ENCODE results near the gene VPS39.
A peak's percentile ranks its signal among the peaks of the same experiment; 100 is the strongest.

The VPS39 gene

DNA sequence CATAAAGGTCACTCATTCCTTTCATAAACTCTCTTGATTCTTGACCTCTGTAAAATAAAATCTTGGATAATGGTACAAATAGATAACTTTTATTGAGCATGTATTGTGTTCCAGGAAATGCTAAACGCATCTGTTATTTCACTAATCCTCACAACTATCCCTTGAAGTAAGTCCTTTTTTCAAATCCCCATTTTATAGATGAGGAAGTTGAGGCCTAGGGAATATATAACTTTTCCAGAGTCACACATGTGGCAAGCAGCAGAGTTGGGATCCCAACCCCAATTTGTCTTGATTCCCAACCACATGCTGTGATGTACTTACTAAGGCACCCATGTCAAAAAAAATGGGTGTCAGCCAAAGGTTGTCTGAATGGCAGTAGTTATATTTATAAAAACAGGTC is 6.3 kb downstream of the VPS39 start:
- H3K4me3 ChIP-seq (ENCODE audit: low read length), result no peak overlapping the region
- no peak for DNase-seq (ENCODE audit: low read depth)
- TF ChIP-seq CTCF (IDR thresholded peaks at IDR 0.05; ENCODE audit: insufficient read depth, low read depth, low read length, missing control alignments), result no peak

DNA sequence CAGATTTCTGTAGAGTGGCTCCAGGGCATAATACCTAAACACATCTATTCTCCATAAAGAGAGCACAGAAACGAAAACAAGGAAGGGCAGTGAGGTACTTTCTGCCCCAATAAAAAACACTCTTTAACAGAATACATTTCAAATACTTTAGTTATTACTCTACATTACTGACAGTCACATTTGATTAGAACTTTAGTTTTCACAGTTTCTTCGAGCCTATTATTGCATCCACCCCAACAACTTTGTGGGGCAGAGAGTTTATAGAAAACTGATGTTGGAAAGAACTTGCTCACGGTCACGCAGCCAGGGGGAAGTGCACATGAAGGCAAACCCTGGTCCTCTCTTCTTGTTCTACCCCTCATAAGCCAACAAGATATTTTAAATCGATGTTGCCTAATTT is 9.0 kb downstream of the VPS39 start:
- TF ChIP-seq CTCF (IDR thresholded peaks at IDR 0.05; ENCODE audit: insufficient read depth, low read depth, low read length, missing control alignments), result no peak
- no peak overlapping the region for H3K4me3 ChIP-seq (ENCODE audit: low read length)
- DNase-seq (ENCODE audit: low read depth), result no peak

GRCh38 chr15:42198516-42198915 is 9.6 kb downstream of the VPS39 start:
- no peak overlapping the region for H3K4me3 ChIP-seq (ENCODE audit: low read length)
- TF ChIP-seq CTCF (IDR thresholded peaks at IDR 0.05; ENCODE audit: insufficient read depth, low read depth, low read length, missing control alignments), result no peak
- no peak for DNase-seq (ENCODE audit: low read depth)

DNA sequence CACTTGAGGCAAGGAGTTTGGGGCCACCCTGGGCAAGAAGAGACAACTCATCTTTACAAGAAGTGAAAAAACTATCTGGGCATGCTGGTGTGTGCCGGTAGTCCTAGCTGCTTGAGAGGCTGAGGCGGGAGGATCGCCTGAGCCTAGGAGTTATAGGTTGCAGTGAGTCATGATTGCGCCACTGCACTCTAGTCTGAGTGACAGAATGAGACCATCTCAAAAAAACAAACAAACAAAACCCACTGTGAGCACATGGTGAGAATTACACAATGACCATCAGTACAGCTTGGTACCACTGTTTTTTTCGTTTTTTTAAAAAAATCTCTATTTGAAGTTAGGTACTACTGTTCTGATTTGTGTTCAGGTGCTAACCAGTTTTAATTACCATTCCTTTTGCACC is 13.6 kb downstream of the VPS39 start:
- no peak overlapping the region for H3K4me3 ChIP-seq (ENCODE audit: low read length)
- peak; percentile 92 for DNase-seq (ENCODE audit: low read depth)

DNA sequence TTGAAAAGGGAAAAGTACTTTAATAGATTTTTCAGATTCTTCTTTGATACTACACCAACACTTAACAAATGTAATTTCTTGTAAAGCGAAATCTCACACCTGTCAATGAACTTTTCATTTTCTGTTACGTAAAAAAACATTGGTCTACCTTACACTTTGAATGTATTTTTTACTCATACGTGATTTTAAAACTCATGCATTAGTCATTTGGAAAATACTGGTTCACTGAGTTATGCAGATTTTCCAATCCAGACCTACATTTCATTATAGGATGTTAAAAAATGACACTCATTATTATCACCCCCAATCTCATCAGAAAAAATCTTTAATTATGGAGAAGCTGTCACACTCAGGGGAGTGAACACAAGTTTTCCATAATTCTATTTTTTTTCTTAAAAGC is 14.7 kb downstream of the VPS39 start:
- no peak for TF ChIP-seq CTCF (IDR thresholded peaks at IDR 0.05; ENCODE audit: insufficient read depth, low read depth, low read length, missing control alignments)
- no peak overlapping the region for H3K4me3 ChIP-seq (ENCODE audit: low read length)
- no peak for DNase-seq (ENCODE audit: low read depth)

More for the DNA sequence above, 13.6 kb downstream of the VPS39 start:
- TF ChIP-seq CTCF (IDR thresholded peaks at IDR 0.05; ENCODE audit: insufficient read depth, low read depth, low read length, missing control alignments), result no peak

DNA sequence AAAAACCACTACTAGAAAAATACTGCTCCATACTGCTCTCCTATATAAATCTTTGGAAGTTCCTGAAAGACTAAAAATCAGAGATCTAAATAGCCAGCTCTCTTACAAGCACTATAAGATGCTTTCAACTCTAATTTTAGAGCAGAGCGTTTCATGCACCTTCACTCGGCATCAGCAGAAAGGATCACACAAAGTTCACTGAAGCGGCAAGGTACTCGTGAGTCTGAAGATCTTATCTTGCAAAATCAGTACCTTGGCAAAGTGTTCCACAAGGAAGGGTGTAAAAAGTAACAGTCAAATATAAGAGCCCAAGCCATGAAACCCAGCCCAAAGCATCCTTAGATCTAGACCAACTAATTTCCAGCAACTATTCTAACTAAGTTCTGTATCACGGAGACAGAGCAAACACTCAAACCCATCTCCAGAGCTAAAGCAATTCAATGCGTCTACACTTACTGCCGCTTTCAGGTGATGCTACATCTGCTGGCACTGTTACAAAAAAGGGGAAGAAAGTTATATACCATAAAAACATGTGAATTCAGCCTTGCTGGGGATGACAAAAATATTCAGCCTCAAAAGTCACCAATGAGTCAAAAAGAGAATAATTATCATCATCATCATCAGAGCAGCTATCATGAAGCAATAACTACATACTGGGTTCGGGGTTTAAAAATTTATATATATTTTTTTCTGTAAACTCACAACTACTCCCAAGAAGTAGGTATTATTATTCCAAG is 16.3 kb downstream of the VPS39 start:
- no peak for TF ChIP-seq CTCF (IDR thresholded peaks at IDR 0.05; ENCODE audit: insufficient read depth, low read depth, low read length, missing control alignments)

GRCh38 chr15:42190370-42190769 is 17.7 kb downstream of the VPS39 start:
- H3K4me3 ChIP-seq (ENCODE audit: low read length), result no peak overlapping the region
- TF ChIP-seq CTCF (IDR thresholded peaks at IDR 0.05; ENCODE audit: insufficient read depth, low read depth, low read length, missing control alignments), result no peak
- DNase-seq (ENCODE audit: low read depth), result no peak

More for the DNA sequence above, 16.3 kb downstream of the VPS39 start:
- DNase-seq (ENCODE audit: low read depth), result no peak
- no peak overlapping the region for H3K4me3 ChIP-seq (ENCODE audit: low read length)
